Astrocyte of the cerebellum (primary cell): ENCODE results near the gene SLC39A11.

Experiments
- DNase-seq: peaks from one replicate; pipeline ENCODE4 v3.0.0-alpha.2; 2011; ENCODE audit warnings: low read depth
- H3K4me3 ChIP-seq: 2 replicates; pipeline ENCODE4 v1.5.1; 2011; ENCODE audit warnings: mild to moderate bottlenecking, low read depth, low read length, moderate library complexity
- CTCF ChIP-seq: IDR thresholded peaks from 2 replicates; pipeline ENCODE4 v1.5.1; 2012; ENCODE audit warnings: low read length, low read depth, moderate library complexity, mild to moderate bottlenecking; ENCODE audit errors: missing control alignments
- in situ Hi-C: cut with HindIII; loops from 2 replicates; pipeline ENCODE4 v1.10.0; 2017; ENCODE audit warnings: low sequenced_read_pairs

The SLC39A11 gene

DNA sequence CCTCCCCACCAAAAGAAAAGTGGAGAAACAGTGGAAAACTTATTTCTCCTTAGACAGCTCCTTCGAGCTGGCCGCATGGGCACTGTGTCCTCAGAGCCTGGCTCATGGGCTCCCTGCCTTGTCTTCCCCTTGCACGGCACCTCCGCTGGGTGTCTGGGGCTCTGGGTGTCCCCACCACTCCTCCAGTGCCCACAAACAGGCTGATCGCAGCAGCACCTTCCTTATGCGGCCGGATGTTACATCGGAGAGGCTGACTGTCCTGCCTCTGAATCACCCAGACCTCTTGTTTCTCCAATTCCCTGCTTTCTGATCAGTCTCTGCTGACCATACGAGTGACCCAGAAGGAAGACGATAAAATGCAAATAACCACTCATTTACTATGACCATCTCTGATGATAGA, 121.7 kb downstream of the SLC39A11 start:
- no peak overlapping the region for H3K4me3 ChIP-seq
- in situ Hi-C loops: no loop called here
- TF ChIP-seq CTCF: no peak
- no peak for DNase-seq

DNA sequence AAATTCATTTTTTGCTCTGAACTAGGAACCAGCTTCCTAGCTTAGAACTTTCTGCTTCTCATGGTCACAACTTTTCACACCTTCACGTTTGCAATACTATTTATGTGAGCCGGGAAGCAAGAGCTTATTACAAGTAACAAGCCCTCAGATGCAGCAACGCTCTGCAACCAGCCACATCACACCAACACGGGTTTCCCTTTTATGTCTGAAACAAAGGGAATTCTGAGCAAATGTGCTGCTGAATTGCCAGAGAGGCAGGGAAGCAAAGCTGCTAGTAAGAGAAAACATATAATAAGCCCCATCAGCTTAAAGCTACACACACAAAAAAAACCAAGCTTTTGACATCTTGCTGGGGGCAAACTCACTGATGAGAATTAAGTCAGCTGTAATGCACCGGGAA, 122.2 kb downstream of the SLC39A11 start:
- no peak overlapping the region for H3K4me3 ChIP-seq
- in situ Hi-C loops: no loop called here
- TF ChIP-seq CTCF: no peak
- no peak for DNase-seq

- in situ Hi-C loops: no loop called here
- H3K4me3 ChIP-seq: no peak overlapping the region
- no peak for DNase-seq
- no peak for TF ChIP-seq CTCF
These were observed 123.1 kb downstream of the SLC39A11 start for GRCh38 chr17:72969293-72969906.

GRCh38 chr17:72968798-72969197, 123.7 kb downstream of the SLC39A11 start:
- in situ Hi-C loops: no loop called here
- DNase-seq: no peak
- no peak for TF ChIP-seq CTCF
- no peak overlapping the region for H3K4me3 ChIP-seq

- no peak for DNase-seq
- no peak overlapping the region for H3K4me3 ChIP-seq
- no peak for TF ChIP-seq CTCF
- in situ Hi-C loops: no loop called here
These were observed 124.4 kb downstream of the SLC39A11 start for GRCh38 chr17:72967977-72968585.

GRCh38 chr17:72967277-72967970, 125.1 kb downstream of the SLC39A11 start:
- in situ Hi-C loops: no loop called here
- H3K4me3 ChIP-seq: no peak overlapping the region
- TF ChIP-seq CTCF: no peak
- DNase-seq: no peak
